Body of pancreas (tissue), 4 donors: ENCODE data around the gene TENM3.

ENCODE experiments used
- POLR2A ChIP-seq, 3 donors: fragments of 450-650 bp; IDR thresholded peaks; one replicate each; pipeline ENCODE4 v1.6.1; 2016; ENCODE audit warnings: antibody characterized with exemption in 3 of 3, mild to moderate bottlenecking in 2 of 3
- TF ChIP-seq, protein P1 (sequence below), 7 experiments: fragments of 450-650 bp in 4 of 7; fragments of 200-600 bp in 3 of 7; sonication (generic) in 3 of 7; IDR thresholded peaks; one replicate each; pipeline ENCODE4 v1.5.1; 2016 to 2019; ENCODE audit warnings: antibody characterized with exemption in 7 of 7

DNA sequence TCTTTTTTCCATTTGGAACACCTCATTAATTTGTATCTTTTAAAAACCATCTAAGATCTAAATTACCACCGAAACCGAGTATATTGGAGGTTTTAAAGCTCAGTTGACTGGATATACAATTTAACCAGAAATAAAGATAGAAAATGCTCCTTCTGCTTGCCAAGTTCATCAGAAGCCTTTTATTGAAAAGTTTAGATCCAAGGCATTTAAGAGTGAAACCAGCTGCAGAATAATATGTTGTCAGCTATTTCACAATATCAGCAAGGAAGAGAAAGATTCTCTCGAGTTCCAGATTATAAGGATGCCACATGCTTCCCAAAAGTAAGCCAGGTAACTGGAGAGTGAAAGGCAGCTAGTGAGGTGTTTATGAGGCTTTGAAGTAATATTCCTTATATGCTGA, 456.6 kb downstream of the TENM3 start:
- TF ChIP-seq, protein P1, sequence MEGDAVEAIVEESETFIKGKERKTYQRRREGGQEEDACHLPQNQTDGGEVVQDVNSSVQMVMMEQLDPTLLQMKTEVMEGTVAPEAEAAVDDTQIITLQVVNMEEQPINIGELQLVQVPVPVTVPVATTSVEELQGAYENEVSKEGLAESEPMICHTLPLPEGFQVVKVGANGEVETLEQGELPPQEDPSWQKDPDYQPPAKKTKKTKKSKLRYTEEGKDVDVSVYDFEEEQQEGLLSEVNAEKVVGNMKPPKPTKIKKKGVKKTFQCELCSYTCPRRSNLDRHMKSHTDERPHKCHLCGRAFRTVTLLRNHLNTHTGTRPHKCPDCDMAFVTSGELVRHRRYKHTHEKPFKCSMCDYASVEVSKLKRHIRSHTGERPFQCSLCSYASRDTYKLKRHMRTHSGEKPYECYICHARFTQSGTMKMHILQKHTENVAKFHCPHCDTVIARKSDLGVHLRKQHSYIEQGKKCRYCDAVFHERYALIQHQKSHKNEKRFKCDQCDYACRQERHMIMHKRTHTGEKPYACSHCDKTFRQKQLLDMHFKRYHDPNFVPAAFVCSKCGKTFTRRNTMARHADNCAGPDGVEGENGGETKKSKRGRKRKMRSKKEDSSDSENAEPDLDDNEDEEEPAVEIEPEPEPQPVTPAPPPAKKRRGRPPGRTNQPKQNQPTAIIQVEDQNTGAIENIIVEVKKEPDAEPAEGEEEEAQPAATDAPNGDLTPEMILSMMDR (IDR thresholded peaks at IDR 0.05), result no peak
- TF ChIP-seq POLR2A (IDR thresholded peaks at IDR 0.05), result no peak
